Ishikawa (cell line): ENCODE results near the gene HBS1L.

Experiments used
- CEBPB ChIP-seq: IDR thresholded peaks from 2 replicates; pipeline ENCODE4 v1.6.1; 2012
- CREB1 ChIP-seq: IDR thresholded peaks from 2 replicates; pipeline ENCODE4 v1.6.1; 2012; ENCODE audit warnings: low read depth
- EGR1 ChIP-seq: IDR thresholded peaks from 2 replicates; pipeline ENCODE4 v1.6.1; 2012
- EP300 ChIP-seq: IDR thresholded peaks from 2 replicates; pipeline ENCODE4 v1.6.1; 2012; ENCODE audit warnings: borderline replicate concordance
- NFIC ChIP-seq: IDR thresholded peaks from 2 replicates; pipeline ENCODE4 v1.6.1; 2012
- RAD21 ChIP-seq: IDR thresholded peaks from 2 replicates; pipeline ENCODE4 v1.6.1; 2012; ENCODE audit warnings: low read depth
- TAF1 ChIP-seq: IDR thresholded peaks from 2 replicates; pipeline ENCODE4 v1.6.1; 2012; ENCODE audit warnings: low read depth, mild to moderate bottlenecking
- TCF12 ChIP-seq: IDR thresholded peaks from 2 replicates; pipeline ENCODE4 v1.6.1; 2012; ENCODE audit warnings: low read depth
- TEAD4 ChIP-seq: IDR thresholded peaks from 2 replicates; pipeline ENCODE4 v1.6.1; 2012
- YY1 ChIP-seq: IDR thresholded peaks from 2 replicates; pipeline ENCODE4 v1.6.1; 2012; ENCODE audit warnings: low read depth
- ZBTB7A ChIP-seq: IDR thresholded peaks from 2 replicates; pipeline ENCODE4 v1.6.1; 2012; ENCODE audit warnings: low read depth
- TF ChIP-seq, protein P1 (sequence below): IDR thresholded peaks from 2 replicates; pipeline ENCODE4 v1.6.1; 2012
- TF ChIP-seq, protein P2 (sequence below): IDR thresholded peaks from 2 replicates; pipeline ENCODE4 v1.6.1; 2012; ENCODE audit warnings: low read depth, mild to moderate bottlenecking
- TF ChIP-seq, protein P3 (sequence below): IDR thresholded peaks from 2 replicates; pipeline ENCODE4 v1.6.1; 2012

Gene HBS1L

DNA sequence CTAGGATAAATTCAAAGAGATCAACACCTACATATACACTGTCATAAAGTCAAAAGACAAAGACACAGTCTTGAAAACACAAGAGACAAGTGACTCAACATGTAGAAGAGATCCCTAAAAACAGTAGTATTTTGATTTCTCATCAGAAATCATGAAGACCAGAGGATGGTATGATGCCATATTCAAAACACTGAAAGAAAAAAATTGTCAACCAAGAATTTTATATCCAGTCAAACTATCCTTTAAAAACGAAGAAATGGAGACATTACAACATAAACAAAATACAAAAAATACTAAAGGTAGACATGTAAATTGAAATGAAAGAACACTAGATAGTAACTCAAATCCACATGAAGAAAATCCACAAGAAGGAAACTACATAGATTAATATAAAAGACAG is 27.3 kb upstream of the HBS1L start:
- TF ChIP-seq, protein P1, sequence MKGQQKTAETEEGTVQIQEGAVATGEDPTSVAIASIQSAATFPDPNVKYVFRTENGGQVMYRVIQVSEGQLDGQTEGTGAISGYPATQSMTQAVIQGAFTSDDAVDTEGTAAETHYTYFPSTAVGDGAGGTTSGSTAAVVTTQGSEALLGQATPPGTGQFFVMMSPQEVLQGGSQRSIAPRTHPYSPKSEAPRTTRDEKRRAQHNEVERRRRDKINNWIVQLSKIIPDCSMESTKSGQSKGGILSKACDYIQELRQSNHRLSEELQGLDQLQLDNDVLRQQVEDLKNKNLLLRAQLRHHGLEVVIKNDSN = no peak
- TF ChIP-seq CREB1 (no peak), CEBPB (no peak), YY1 (no peak), NFIC (no peak), ZBTB7A (no peak), TEAD4 (no peak), EP300 (no peak), RAD21 (no peak), EGR1 (no peak), TAF1 (no peak)
- TF ChIP-seq, protein P2, sequence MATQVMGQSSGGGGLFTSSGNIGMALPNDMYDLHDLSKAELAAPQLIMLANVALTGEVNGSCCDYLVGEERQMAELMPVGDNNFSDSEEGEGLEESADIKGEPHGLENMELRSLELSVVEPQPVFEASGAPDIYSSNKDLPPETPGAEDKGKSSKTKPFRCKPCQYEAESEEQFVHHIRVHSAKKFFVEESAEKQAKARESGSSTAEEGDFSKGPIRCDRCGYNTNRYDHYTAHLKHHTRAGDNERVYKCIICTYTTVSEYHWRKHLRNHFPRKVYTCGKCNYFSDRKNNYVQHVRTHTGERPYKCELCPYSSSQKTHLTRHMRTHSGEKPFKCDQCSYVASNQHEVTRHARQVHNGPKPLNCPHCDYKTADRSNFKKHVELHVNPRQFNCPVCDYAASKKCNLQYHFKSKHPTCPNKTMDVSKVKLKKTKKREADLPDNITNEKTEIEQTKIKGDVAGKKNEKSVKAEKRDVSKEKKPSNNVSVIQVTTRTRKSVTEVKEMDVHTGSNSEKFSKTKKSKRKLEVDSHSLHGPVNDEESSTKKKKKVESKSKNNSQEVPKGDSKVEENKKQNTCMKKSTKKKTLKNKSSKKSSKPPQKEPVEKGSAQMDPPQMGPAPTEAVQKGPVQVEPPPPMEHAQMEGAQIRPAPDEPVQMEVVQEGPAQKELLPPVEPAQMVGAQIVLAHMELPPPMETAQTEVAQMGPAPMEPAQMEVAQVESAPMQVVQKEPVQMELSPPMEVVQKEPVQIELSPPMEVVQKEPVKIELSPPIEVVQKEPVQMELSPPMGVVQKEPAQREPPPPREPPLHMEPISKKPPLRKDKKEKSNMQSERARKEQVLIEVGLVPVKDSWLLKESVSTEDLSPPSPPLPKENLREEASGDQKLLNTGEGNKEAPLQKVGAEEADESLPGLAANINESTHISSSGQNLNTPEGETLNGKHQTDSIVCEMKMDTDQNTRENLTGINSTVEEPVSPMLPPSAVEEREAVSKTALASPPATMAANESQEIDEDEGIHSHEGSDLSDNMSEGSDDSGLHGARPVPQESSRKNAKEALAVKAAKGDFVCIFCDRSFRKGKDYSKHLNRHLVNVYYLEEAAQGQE = no peak
- TF ChIP-seq, protein P3, sequence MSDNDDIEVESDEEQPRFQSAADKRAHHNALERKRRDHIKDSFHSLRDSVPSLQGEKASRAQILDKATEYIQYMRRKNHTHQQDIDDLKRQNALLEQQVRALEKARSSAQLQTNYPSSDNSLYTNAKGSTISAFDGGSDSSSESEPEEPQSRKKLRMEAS = no peak

DNA sequence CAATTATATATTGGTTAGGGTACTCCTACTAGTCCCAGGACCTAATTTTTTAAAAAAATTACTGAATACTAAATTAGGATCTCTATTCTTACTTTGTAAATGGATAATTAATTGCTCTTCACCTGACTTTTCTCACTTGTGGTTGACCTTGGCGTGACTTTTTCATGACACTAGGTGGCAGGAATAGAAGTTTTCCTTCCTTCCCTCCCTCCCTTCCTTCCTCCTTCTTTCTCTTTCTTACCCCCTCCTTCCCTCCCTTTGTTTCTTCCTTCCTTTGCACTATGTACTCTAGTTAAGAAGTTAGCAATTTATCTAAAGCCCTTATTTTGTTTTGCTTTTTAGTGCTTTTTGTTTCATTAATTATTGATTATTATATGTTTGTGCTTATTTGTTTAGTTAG is 20.4 kb upstream of the HBS1L start:
- TF ChIP-seq, protein P1 = no peak
- TF ChIP-seq EP300 (no peak), TEAD4 (no peak), EGR1 (no peak), ZBTB7A (no peak), CREB1 (no peak)
- TF ChIP-seq, protein P3 = no peak
- TF ChIP-seq, protein P2 = no peak

DNA sequence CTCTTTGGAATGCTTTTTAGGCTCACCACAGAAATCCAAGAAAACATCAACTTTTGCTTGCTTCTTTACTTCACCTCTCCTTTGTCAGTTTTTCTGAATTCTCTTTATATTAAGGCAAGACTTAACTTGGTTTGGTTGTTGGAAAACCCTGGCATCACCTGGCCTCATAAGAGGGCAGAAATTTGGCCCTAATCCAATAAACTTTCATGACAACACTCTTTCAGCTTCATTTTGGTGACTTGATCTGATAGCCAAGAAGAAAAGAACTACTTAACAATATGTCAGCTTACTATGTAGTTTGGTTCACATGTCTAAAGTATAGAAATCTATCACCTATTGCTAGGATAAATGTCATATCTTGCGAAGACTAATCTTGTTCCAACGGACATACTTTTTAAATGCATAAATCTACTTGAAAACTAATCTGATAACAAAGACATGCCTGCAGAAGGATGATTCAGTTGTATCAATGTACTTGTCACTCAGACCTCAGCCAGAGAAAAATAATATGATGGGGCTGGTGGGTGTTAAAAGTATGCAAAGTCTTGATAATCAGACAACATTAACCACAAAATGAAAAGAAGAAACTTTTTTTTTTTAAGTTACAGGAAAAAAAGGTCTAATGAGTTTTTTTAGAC is 19.3 kb upstream of the HBS1L start:
- TF ChIP-seq TCF12 = no peak
- TF ChIP-seq TAF1 = no peak
- no peak for TF ChIP-seq TEAD4
- TF ChIP-seq, protein P3 = no peak
- TF ChIP-seq, protein P1 = no peak
- TF ChIP-seq, protein P2 = no peak
- no peak for TF ChIP-seq CREB1
- no peak for TF ChIP-seq ZBTB7A

DNA sequence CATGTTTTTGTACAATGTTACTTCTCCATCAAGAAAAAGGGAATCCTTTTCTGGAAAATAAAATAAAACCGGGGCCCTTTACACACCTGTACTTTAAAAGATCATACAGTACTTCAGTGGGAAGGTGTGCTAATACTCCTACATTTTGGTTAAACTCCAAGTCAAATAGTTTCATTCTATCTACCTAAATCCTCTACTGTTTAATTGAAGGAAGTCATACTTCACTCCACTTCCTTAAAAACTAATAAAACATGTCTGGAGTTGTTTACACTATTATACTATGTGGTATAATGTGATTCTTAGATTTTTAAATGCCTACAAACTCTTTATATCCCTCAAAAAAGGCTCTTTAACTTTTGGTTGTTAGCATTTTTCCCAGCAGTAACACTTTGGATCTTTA is 18.6 kb upstream of the HBS1L start:
- TF ChIP-seq CREB1 (no peak), YY1 (no peak), EP300 (no peak)
- TF ChIP-seq, protein P1 = no peak
